ENCODE results near the gene POU6F2.

DNA sequence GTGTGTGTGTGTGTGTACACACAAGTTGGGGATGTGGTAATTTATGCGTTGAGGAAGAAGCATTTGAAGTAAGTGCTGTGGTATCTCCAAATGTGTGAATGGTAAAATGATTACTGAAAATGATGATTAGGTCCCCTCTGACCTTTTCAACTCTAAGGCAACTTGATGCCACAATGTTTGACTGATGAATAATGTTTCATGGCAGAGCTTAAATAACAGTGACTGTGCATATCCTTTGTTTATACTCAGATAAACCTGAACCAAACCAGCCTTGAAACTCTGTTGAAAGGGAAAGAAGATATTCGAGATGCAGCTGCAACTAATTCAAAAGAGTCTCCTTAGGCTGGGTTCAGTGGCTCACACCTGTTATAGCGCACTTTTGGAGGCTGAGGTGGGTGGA is 523.6 kb downstream of the POU6F2 start:
- TF ChIP-seq POLR2AphosphoS5 (IDR thresholded peaks at IDR 0.05; ENCODE audit: low read depth, low read length) (no peak), EZH2 (IDR thresholded peaks at IDR 0.05) (no peak), SIN3A (IDR thresholded peaks at IDR 0.05; ENCODE audit: low read depth) (no peak)
- TF ChIP-seq, protein P1, sequence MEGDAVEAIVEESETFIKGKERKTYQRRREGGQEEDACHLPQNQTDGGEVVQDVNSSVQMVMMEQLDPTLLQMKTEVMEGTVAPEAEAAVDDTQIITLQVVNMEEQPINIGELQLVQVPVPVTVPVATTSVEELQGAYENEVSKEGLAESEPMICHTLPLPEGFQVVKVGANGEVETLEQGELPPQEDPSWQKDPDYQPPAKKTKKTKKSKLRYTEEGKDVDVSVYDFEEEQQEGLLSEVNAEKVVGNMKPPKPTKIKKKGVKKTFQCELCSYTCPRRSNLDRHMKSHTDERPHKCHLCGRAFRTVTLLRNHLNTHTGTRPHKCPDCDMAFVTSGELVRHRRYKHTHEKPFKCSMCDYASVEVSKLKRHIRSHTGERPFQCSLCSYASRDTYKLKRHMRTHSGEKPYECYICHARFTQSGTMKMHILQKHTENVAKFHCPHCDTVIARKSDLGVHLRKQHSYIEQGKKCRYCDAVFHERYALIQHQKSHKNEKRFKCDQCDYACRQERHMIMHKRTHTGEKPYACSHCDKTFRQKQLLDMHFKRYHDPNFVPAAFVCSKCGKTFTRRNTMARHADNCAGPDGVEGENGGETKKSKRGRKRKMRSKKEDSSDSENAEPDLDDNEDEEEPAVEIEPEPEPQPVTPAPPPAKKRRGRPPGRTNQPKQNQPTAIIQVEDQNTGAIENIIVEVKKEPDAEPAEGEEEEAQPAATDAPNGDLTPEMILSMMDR (IDR thresholded peaks at IDR 0.05 in 2 of 3, conservative IDR thresholded peaks at IDR 0.05 in 1 of 3; ENCODE audit: borderline replicate concordance in 1 of 3, insufficient read depth in 1 of 3, low read depth in 2 of 3, low read length in 2 of 3), result no peak
